Measurements from ENCODE around the gene ZMYM4.
"Not testable (repeated sequence)": the region's sequence is repeated elsewhere in the genome, so short reads cannot be mapped to it uniquely, and the experiment has no call there.

Gene ZMYM4

DNA sequence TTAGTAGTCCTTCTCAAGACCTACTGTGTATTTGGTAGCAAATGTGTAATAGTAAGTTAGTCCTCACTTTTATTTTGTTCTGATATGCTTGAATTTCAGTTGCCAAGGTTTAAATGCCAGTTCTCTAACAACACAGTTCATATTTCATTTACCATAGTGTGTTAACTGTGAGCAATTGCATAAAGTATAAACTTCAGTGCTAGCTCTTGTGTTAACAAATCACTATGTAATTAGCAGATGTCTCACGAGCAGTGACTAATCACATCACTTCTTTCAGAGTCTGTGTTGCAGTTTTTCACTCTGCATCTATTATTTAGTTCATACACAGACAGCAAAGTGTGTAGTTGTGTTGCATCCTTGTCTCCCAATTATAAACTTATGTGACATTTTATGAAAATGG, 47.8 kb downstream of the ZMYM4 start:
- H3K9me3 ChIP-seq (ENCODE audit: low read length) = peaks cover 4% of the 10 kb centered on the region
- H3K4me1 ChIP-seq (ENCODE audit: insufficient read depth, low read length) = no peaks in the 10 kb centered on the region
- H3K36me3 ChIP-seq (ENCODE audit: insufficient read depth, low read length) = peaks cover 8% of the 10 kb centered on the region
- no peak overlapping the region for H3K4me3 ChIP-seq (ENCODE audit: low read length)
- H2AFZ ChIP-seq (ENCODE audit: low read depth, low read length) = no peak overlapping the region
- H3K27me3 ChIP-seq (ENCODE audit: insufficient read depth, low read length) = no peaks in the 10 kb centered on the region

DNA sequence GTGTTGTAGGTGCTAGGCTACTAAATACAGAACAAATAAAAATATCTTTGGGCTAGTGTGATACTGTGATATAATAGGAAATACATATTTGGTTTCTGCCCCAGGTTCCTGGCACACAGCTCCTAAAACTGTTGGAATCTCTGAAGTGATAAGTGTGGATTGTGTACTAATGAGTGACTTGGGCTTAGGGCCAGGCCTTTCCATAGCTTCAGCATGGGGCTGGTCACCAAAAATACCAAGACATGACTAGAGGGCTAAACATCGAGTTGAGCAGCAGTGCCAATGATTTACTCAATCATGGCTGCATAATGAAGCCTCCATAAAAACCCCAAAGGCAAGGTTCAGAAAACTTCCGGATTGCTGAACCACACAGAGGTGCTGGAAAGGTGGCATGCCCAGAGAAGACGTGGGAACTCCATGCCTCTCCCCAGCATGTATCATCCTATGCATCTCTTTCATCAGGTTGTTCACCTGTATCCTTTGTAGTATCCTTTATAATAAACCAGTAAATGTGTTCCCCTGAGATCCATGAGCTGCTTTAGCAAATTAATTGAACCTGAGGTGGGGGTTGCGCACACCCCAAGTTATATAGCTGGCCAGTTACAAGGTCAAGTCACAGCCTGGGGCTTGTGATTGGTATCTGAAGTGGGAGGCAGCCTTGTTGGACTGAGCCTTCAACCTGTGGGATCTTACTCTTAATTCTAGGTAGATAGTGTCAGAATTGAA, 51.6 kb downstream of the ZMYM4 start:
- Histone ChIP-seq H3K4me1 (ENCODE audit: insufficient read depth, low read length) (no peaks in the 10 kb centered on the region), H3K27me3 (ENCODE audit: insufficient read depth, low read length) (no peaks in the 10 kb centered on the region), H2AFZ (ENCODE audit: low read depth, low read length) (no peak overlapping the region), H3K9me3 (ENCODE audit: low read length) (peaks cover 7% of the 10 kb centered on the region), H3K36me3 (ENCODE audit: insufficient read depth, low read length) (peaks cover 8% of the 10 kb centered on the region), H3K4me3 (ENCODE audit: low read length) (no peak overlapping the region)

GRCh38 chr1:35320937-35321336, 52.4 kb downstream of the ZMYM4 start:
- Histone ChIP-seq H3K9me3 (ENCODE audit: low read length) (peaks cover 7% of the 10 kb centered on the region), H3K27me3 (ENCODE audit: insufficient read depth, low read length) (no peaks in the 10 kb centered on the region), H2AFZ (ENCODE audit: low read depth, low read length) (no peak overlapping the region), H3K4me1 (ENCODE audit: insufficient read depth, low read length) (no peaks in the 10 kb centered on the region), H3K36me3 (ENCODE audit: insufficient read depth, low read length) (peaks cover 5% of the 10 kb centered on the region), H3K4me3 (ENCODE audit: low read length) (no peak overlapping the region)

- no peaks in the 10 kb centered on the region for H3K27me3 ChIP-seq (ENCODE audit: insufficient read depth, low read length)
- H3K9me3 ChIP-seq (ENCODE audit: low read length) = peaks cover 4% of the 10 kb centered on the region
- no peak overlapping the region for H3K4me3 ChIP-seq (ENCODE audit: low read length)
- no peak overlapping the region for H2AFZ ChIP-seq (ENCODE audit: low read depth, low read length)
- H3K36me3 ChIP-seq (ENCODE audit: insufficient read depth, low read length) = peaks cover 24% of the 10 kb centered on the region
- no peaks in the 10 kb centered on the region for H3K4me1 ChIP-seq (ENCODE audit: insufficient read depth, low read length)
Observed at GRCh38 chr1:35324486-35324885, 56.0 kb downstream of the ZMYM4 start.

DNA sequence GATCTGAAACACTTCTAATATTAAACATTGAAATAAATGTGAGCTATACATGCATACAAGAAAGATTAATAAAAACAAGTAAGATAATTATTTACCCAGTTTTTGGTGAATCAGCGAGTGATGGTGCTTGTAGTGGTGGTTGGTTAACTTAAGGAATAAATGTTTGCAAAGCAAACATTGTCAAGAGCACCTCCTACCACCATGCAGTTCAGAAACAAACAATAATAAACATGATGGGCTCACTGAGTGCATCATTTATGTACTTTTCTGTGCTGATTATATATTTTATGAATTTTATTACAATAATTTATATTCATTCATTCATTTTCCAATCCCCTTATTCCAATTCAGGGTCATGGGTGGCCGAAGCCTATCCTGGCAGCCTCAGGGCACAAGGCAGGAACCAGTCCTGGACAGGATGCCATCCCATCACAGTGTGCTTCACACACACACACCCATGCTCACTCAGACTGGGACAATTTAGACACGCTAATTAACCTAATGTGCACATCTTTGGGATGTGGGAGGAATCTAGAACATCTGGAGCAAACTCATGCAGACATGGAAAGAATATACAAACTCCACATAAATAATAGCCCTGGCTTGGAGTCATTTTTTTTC, 57.8 kb downstream of the ZMYM4 start:
- Histone ChIP-seq H3K9me3 (ENCODE audit: low read length) (peaks cover 4% of the 10 kb centered on the region), H2AFZ (ENCODE audit: low read depth, low read length) (no peak overlapping the region), H3K36me3 (ENCODE audit: insufficient read depth, low read length) (peaks cover 24% of the 10 kb centered on the region), H3K4me1 (ENCODE audit: insufficient read depth, low read length) (no peaks in the 10 kb centered on the region), H3K27me3 (ENCODE audit: insufficient read depth, low read length) (no peaks in the 10 kb centered on the region), H3K4me3 (ENCODE audit: low read length) (no peak overlapping the region)

DNA sequence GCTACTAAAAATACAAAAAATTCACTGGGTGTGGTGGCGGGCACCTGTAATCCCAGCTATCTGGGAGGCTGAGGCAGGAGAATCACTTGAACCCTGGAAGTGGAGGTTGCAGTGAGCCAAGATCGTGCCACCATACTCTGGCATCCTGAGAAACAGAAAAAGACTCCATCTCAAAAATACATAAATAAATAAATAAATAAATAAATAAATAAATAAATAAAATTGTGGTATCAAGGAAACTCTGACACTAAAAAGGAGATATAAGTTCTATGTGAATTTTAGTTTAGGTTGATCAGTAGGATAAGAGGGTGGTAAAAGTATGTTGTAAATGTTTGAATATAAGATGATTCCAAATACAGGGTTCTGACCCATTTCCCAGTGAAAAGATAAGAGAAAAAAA, 63.1 kb downstream of the ZMYM4 start:
- not testable (repeated sequence) for H2AFZ ChIP-seq (ENCODE audit: low read depth, low read length); H3K4me1 ChIP-seq (ENCODE audit: insufficient read depth, low read length); H3K4me3 ChIP-seq (ENCODE audit: low read length); H3K27me3 ChIP-seq (ENCODE audit: insufficient read depth, low read length)
- peaks cover 26% of the 10 kb centered on the region for H3K36me3 ChIP-seq (ENCODE audit: insufficient read depth, low read length)
- H3K9me3 ChIP-seq (ENCODE audit: low read length) = peaks cover 11% of the 10 kb centered on the region

DNA sequence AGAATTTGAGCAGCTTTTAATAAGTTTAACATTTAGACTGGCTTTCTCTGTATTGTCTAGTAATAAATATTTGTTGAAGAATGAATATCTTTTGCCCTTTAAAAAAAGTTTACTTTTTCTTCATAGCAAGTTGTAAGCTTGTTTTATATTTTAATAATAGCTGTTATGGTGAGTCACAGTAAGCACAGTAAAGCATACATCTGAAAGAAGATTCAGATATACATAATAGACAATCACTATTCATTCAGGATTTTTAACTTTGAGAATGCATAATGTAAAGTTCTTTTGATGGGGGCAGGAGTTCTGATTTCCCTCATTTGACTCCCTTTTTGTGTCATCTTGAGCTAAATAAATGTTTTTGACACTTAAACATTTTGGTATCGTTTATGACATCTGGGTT, 66.0 kb downstream of the ZMYM4 start:
- Histone ChIP-seq H3K4me3 (ENCODE audit: low read length) (no peak overlapping the region), H3K4me1 (ENCODE audit: insufficient read depth, low read length) (no peaks in the 10 kb centered on the region), H3K9me3 (ENCODE audit: low read length) (peaks cover 11% of the 10 kb centered on the region), H3K27me3 (ENCODE audit: insufficient read depth, low read length) (no peaks in the 10 kb centered on the region), H3K36me3 (ENCODE audit: insufficient read depth, low read length) (peaks cover 13% of the 10 kb centered on the region), H2AFZ (ENCODE audit: low read depth, low read length) (no peak overlapping the region)

DNA sequence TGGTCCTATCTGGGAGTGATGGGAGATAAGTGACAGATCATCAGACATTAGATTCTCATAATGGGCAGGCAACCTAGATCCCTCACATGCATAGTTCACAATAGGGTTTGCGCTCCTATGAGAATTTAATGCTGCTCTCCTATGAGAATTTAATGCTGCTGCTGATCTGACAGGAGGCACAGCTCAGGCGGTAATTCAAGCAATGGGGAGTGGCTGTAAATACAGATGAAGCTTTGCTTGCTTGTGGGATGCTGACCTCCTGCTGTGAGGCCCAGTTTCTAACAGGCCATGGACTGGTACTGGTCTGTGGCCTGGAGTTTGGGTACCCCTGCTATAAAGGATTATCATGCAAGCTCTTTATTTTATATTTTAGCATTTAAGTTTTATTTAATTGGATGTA, 72.0 kb downstream of the ZMYM4 start:
- H3K4me3 ChIP-seq (ENCODE audit: low read length) = no peak overlapping the region
- H3K36me3 ChIP-seq (ENCODE audit: insufficient read depth, low read length) = peaks cover 7% of the 10 kb centered on the region
- no peak overlapping the region for H2AFZ ChIP-seq (ENCODE audit: low read depth, low read length)
- peaks cover 7% of the 10 kb centered on the region for H3K9me3 ChIP-seq (ENCODE audit: low read length)
- no peaks in the 10 kb centered on the region for H3K4me1 ChIP-seq (ENCODE audit: insufficient read depth, low read length)
- H3K27me3 ChIP-seq (ENCODE audit: insufficient read depth, low read length) = no peaks in the 10 kb centered on the region

- H3K4me1 ChIP-seq (ENCODE audit: insufficient read depth, low read length) = no peaks in the 10 kb centered on the region
Observed at GRCh38 chr1:35345439-35345981, 77.0 kb downstream of the ZMYM4 start.

GRCh38 chr1:35350872-35351271, 82.4 kb downstream of the ZMYM4 start:
- H3K27me3 ChIP-seq (ENCODE audit: insufficient read depth, low read length) = no peaks in the 10 kb centered on the region

More at GRCh38 chr1:35345439-35345981, 77.0 kb downstream of the ZMYM4 start:
- Histone ChIP-seq H3K9me3 (ENCODE audit: low read length) (no peaks in the 10 kb centered on the region), H3K4me3 (ENCODE audit: low read length) (no peak overlapping the region), H3K27me3 (ENCODE audit: insufficient read depth, low read length) (no peaks in the 10 kb centered on the region), H2AFZ (ENCODE audit: low read depth, low read length) (no peak overlapping the region), H3K36me3 (ENCODE audit: insufficient read depth, low read length) (no peaks in the 10 kb centered on the region)

DNA sequence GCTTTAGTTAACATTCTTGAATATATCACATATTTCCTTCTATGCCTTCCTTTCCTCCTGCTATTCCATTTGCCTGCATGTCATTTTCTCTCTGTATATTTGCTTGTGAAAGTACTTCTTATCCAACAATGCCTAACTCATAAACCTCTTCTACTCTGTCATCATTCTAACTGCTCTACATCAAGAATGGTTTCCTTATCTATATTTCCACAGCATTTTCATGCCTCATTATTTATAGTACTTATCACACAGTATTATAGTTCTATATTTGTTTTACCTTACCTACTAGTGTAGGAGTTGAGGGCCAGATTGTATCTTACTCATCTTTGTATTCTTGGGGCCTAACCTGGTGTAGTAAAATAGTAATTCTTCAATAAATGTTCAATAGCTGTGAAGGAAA, 91.5 kb downstream of the ZMYM4 start:
- H2AFZ ChIP-seq (ENCODE audit: low read depth, low read length) = no peak overlapping the region
- H3K4me1 ChIP-seq (ENCODE audit: insufficient read depth, low read length) = no peaks in the 10 kb centered on the region
- H3K36me3 ChIP-seq (ENCODE audit: insufficient read depth, low read length) = peaks cover 31% of the 10 kb centered on the region
- H3K9me3 ChIP-seq (ENCODE audit: low read length) = no peaks in the 10 kb centered on the region
- no peaks in the 10 kb centered on the region for H3K27me3 ChIP-seq (ENCODE audit: insufficient read depth, low read length)
- no peak overlapping the region for H3K4me3 ChIP-seq (ENCODE audit: low read length)

More at GRCh38 chr1:35350872-35351271, 82.4 kb downstream of the ZMYM4 start:
- H3K4me1 ChIP-seq (ENCODE audit: insufficient read depth, low read length) = no peaks in the 10 kb centered on the region
- no peak overlapping the region for H3K4me3 ChIP-seq (ENCODE audit: low read length)
- H3K9me3 ChIP-seq (ENCODE audit: low read length) = no peaks in the 10 kb centered on the region
- peaks cover 9% of the 10 kb centered on the region for H3K36me3 ChIP-seq (ENCODE audit: insufficient read depth, low read length)
- no peak overlapping the region for H2AFZ ChIP-seq (ENCODE audit: low read depth, low read length)

- Histone ChIP-seq H2AFZ (ENCODE audit: low read depth, low read length) (no peak overlapping the region), H3K4me3 (ENCODE audit: low read length) (no peak overlapping the region)
Observed at GRCh38 chr1:35361638-35362037, 93.1 kb downstream of the ZMYM4 start.

GRCh38 chr1:35364741-35365140, 96.2 kb downstream of the ZMYM4 start:
- Histone ChIP-seq H2AFZ (ENCODE audit: low read depth, low read length) (no peak overlapping the region), H3K4me3 (ENCODE audit: low read length) (no peak overlapping the region), H3K9me3 (ENCODE audit: low read length) (no peaks in the 10 kb centered on the region), H3K36me3 (ENCODE audit: insufficient read depth, low read length) (peaks cover 41% of the 10 kb centered on the region), H3K27me3 (ENCODE audit: insufficient read depth, low read length) (no peaks in the 10 kb centered on the region), H3K4me1 (ENCODE audit: insufficient read depth, low read length) (no peaks in the 10 kb centered on the region)

More at GRCh38 chr1:35361638-35362037, 93.1 kb downstream of the ZMYM4 start:
- no peaks in the 10 kb centered on the region for H3K9me3 ChIP-seq (ENCODE audit: low read length)
- H3K27me3 ChIP-seq (ENCODE audit: insufficient read depth, low read length) = no peaks in the 10 kb centered on the region
- H3K4me1 ChIP-seq (ENCODE audit: insufficient read depth, low read length) = no peaks in the 10 kb centered on the region
- H3K36me3 ChIP-seq (ENCODE audit: insufficient read depth, low read length) = peaks cover 40% of the 10 kb centered on the region
